Globus pallidus (tissue), 1 donor: ENCODE measurements around the gene ATP5IF1.

ENCODE experiments used
- DNase-seq: peaks from one replicate; pipeline ENCODE4 v3.0.0-alpha.2; 2015; ENCODE audit warnings: low spot score

The ATP5IF1 gene

GRCh38 chr1:28236656-28237322 is 865 bp downstream of the ATP5IF1 start:
- no peak for DNase-seq

- no peak for DNase-seq
These were observed 3.1 kb downstream of the ATP5IF1 start for GRCh38 chr1:28239004-28239403.

- DNase-seq, result no peak
These were observed 4.1 kb downstream of the ATP5IF1 start for GRCh38 chr1:28240024-28240423.

- DNase-seq, result no peak
These were observed 5.8 kb downstream of the ATP5IF1 start for GRCh38 chr1:28241638-28242241.

GRCh38 chr1:28243685-28244311 is 7.9 kb downstream of the ATP5IF1 start:
- no peak for DNase-seq

GRCh38 chr1:28244549-28245251 is 8.8 kb downstream of the ATP5IF1 start:
- DNase-seq, result no peak

GRCh38 chr1:28246427-28246832 is 10.5 kb downstream of the ATP5IF1 start:
- no peak for DNase-seq

GRCh38 chr1:28247612-28248272 is 11.8 kb downstream of the ATP5IF1 start:
- peak; percentile 22 for DNase-seq

- peak; percentile 79 for DNase-seq
These were observed 12.5 kb downstream of the ATP5IF1 start for GRCh38 chr1:28248273-28249012.

GRCh38 chr1:28249013-28249865 is 13.3 kb downstream of the ATP5IF1 start:
- no peak for DNase-seq

- DNase-seq, result no peak
These were observed 14.0 kb downstream of the ATP5IF1 start for GRCh38 chr1:28249866-28250295.

GRCh38 chr1:28256197-28256827 is 20.4 kb downstream of the ATP5IF1 start:
- DNase-seq, result no peak

GRCh38 chr1:28257736-28258135 is 21.8 kb downstream of the ATP5IF1 start:
- no peak for DNase-seq

- no peak for DNase-seq
These were observed 22.8 kb downstream of the ATP5IF1 start for GRCh38 chr1:28258628-28259251.

- peak; percentile 97 for DNase-seq
These were observed 23.5 kb downstream of the ATP5IF1 start, which contains the start of gene SESN2 for GRCh38 chr1:28259252-28259933. TSS of gene SESN2 (plus strand) at chr1:28259518. CDS start at chr1:28259848, 330 bp downstream.

- peak; percentile 35 for DNase-seq
These were observed 24.2 kb downstream of the ATP5IF1 start for GRCh38 chr1:28259934-28260802.

GRCh38 chr1:28260803-28261174 is 24.9 kb downstream of the ATP5IF1 start:
- DNase-seq, result no peak

GRCh38 chr1:28264897-28265296 is 29.0 kb downstream of the ATP5IF1 start:
- DNase-seq, result no peak
